WTC11 (cell line): ENCODE measurements around the gene CDC16. TPM values are rescaled to one million over a fixed set of nuclear protein-coding genes. Genes with fewer than 3 reads are reported as not detected.

Source experiments
- ATAC-seq: fragments of 200-7000 bp; cut with Tn5 transposase; 2 replicates; pipeline ENCODE4 v1.10.0; 2021; ENCODE audit warnings: mild to moderate bottlenecking, moderate library complexity
- CTCF ChIA-PET: fragments of 300-600 bp; sonication (Branson Sonifier 250); formaldehyde crosslinking; loops from one replicate; lab custom pipeline; 2021; ENCODE audit warnings: antibody characterized with exemption; lab: Charles Lee
- POLR2A ChIA-PET: fragments of 350-600 bp; sonication (Branson Sonifier 250); formaldehyde crosslinking; loops from one replicate; lab custom pipeline; 2021; ENCODE audit warnings: antibody characterized with exemption; lab: Charles Lee
- DNase-seq: peaks from one replicate; pipeline ENCODE4 v3.0.0; 2021; ENCODE audit warnings: low spot score
- H3K27ac Mint-ChIP-seq: 2 replicates; pipeline ENCODE4 v1.8.0; 2021; ENCODE audit warnings: mixed read lengths
- H3K27me3 Mint-ChIP-seq: 2 replicates; pipeline ENCODE4 v1.8.0; 2021; ENCODE audit warnings: low read depth, mild to moderate bottlenecking, moderate library complexity, mixed read lengths
- H3K36me3 Mint-ChIP-seq: 2 replicates; pipeline ENCODE4 v1.8.0; 2021; ENCODE audit warnings: mixed read lengths
- H3K4me1 Mint-ChIP-seq: 2 replicates; pipeline ENCODE4 v1.8.0; 2022; ENCODE audit warnings: mixed read lengths
- H3K4me3 Mint-ChIP-seq: 2 replicates; pipeline ENCODE4 v1.8.0; 2021; ENCODE audit warnings: mild to moderate bottlenecking, moderate library complexity, mixed read lengths
- H3K9me3 Mint-ChIP-seq: 2 replicates; pipeline ENCODE4 v1.8.0; 2021; ENCODE audit warnings: mixed read lengths
- ATF2 ChIP-seq: sonication (generic); formaldehyde crosslinking; IDR thresholded peaks from 2 replicates; pipeline ENCODE4 v1.8.1; 2022; ENCODE audit warnings: low read depth, missing genetic modification reagents, borderline replicate concordance
- CBFB ChIP-seq: sonication (generic); formaldehyde crosslinking; IDR thresholded peaks from 2 replicates; pipeline ENCODE4 v1.8.1; 2022; ENCODE audit warnings: mild to moderate bottlenecking, low read depth, missing genetic modification reagents
- CDX4 ChIP-seq: fragments of 250-450 bp; sonication (Bioruptor Pico); IDR thresholded peaks from 2 replicates; pipeline ENCODE4 v1.9.0; 2021; ENCODE audit warnings: moderate library complexity, mild to moderate bottlenecking, inconsistent platforms, borderline replicate concordance
- CREM ChIP-seq: sonication (generic); formaldehyde crosslinking; IDR thresholded peaks from 2 replicates; pipeline ENCODE4 v1.8.1; 2022; ENCODE audit warnings: mild to moderate bottlenecking, missing genetic modification reagents, moderate library complexity
- E2F1 ChIP-seq: sonication (generic); formaldehyde crosslinking; IDR thresholded peaks from 2 replicates; pipeline ENCODE4 v1.8.0; 2022; ENCODE audit warnings: mild to moderate bottlenecking, missing genetic modification reagents
- E2F4 ChIP-seq: sonication (generic); formaldehyde crosslinking; IDR thresholded peaks from 2 replicates; pipeline ENCODE4 v1.8.1; 2022; ENCODE audit warnings: low read depth, mild to moderate bottlenecking, moderate library complexity, missing genetic modification reagents, borderline replicate concordance
- E2F5 ChIP-seq: sonication (generic); formaldehyde crosslinking; IDR thresholded peaks from 2 replicates; pipeline ENCODE4 v1.8.1; 2022; ENCODE audit warnings: mild to moderate bottlenecking, moderate library complexity, missing genetic modification reagents
- ETV6 ChIP-seq: sonication (generic); formaldehyde crosslinking; IDR thresholded peaks from 2 replicates; pipeline ENCODE4 v1.8.1; 2022; ENCODE audit warnings: mild to moderate bottlenecking, missing genetic modification reagents
- FOXJ3 ChIP-seq: sonication (generic); formaldehyde crosslinking; IDR thresholded peaks from 2 replicates; pipeline ENCODE4 v1.9.0; 2021; ENCODE audit warnings: missing genetic modification reagents, mild to moderate bottlenecking, borderline replicate concordance
- GABPB1 ChIP-seq: sonication (generic); formaldehyde crosslinking; IDR thresholded peaks from 2 replicates; pipeline ENCODE4 v1.8.1; 2023; ENCODE audit warnings: mild to moderate bottlenecking, missing genetic modification reagents
- HMGXB4 ChIP-seq: sonication (generic); formaldehyde crosslinking; IDR thresholded peaks from 2 replicates; pipeline ENCODE4 v1.8.1; 2023; ENCODE audit warnings: mild to moderate bottlenecking, moderate library complexity, missing genetic modification reagents
- NFATC4 ChIP-seq: fragments of 250-450 bp; sonication (Bioruptor Pico); IDR thresholded peaks from 2 replicates; pipeline ENCODE4 v1.9.0; 2021; ENCODE audit warnings: mild to moderate bottlenecking
- OVOL2 ChIP-seq: fragments of 250-450 bp; sonication (Bioruptor Pico); IDR thresholded peaks from 2 replicates; pipeline ENCODE4 v1.9.0; 2021; ENCODE audit warnings: mild to moderate bottlenecking, borderline replicate concordance
- PRRX2 ChIP-seq: fragments of 250-450 bp; sonication (Bioruptor Pico); IDR thresholded peaks from 2 replicates; pipeline ENCODE4 v1.8.0; 2021; ENCODE audit warnings: mild to moderate bottlenecking
- TCF7 ChIP-seq: sonication (generic); formaldehyde crosslinking; IDR thresholded peaks from 2 replicates; pipeline ENCODE4 v1.8.0; 2022; ENCODE audit warnings: mild to moderate bottlenecking, low read depth, missing genetic modification reagents, moderate library complexity
- TEAD4 ChIP-seq: sonication (generic); formaldehyde crosslinking; IDR thresholded peaks from 2 replicates; pipeline ENCODE4 v1.8.0; 2022; ENCODE audit warnings: mild to moderate bottlenecking, missing genetic modification reagents
- TP53 ChIP-seq: sonication (generic); formaldehyde crosslinking; IDR thresholded peaks from 2 replicates; pipeline ENCODE4 v1.8.1; 2023; ENCODE audit warnings: mild to moderate bottlenecking, missing genetic modification reagents
- USF2 ChIP-seq: sonication (generic); formaldehyde crosslinking; IDR thresholded peaks from 2 replicates; pipeline ENCODE4 v1.8.1; 2023; ENCODE audit warnings: mild to moderate bottlenecking, missing genetic modification reagents, moderate library complexity
- ZNF138 ChIP-seq: sonication (generic); formaldehyde crosslinking; conservative IDR thresholded peaks from 2 replicates; pipeline ENCODE4 v1.8.1; 2022; ENCODE audit warnings: mild to moderate bottlenecking, moderate library complexity, missing genetic modification reagents
- ZNF232 ChIP-seq: sonication (generic); formaldehyde crosslinking; IDR thresholded peaks from 2 replicates; pipeline ENCODE4 v1.8.0; 2022; ENCODE audit warnings: mild to moderate bottlenecking, missing genetic modification reagents
- ZNF263 ChIP-seq: sonication (generic); formaldehyde crosslinking; IDR thresholded peaks from 2 replicates; pipeline ENCODE4 v1.8.1; 2022; ENCODE audit warnings: low read depth, mild to moderate bottlenecking, moderate library complexity, missing genetic modification reagents
- ZNF281 ChIP-seq: sonication (generic); formaldehyde crosslinking; IDR thresholded peaks from 2 replicates; pipeline ENCODE4 v1.8.0; 2023; ENCODE audit warnings: mild to moderate bottlenecking, missing genetic modification reagents
- ZNF396 ChIP-seq: fragments of 250-450 bp; sonication (Bioruptor Pico); IDR thresholded peaks from 2 replicates; pipeline ENCODE4 v1.8.0; 2021; ENCODE audit warnings: mild to moderate bottlenecking, moderate library complexity, borderline replicate concordance
- total RNA-seq: library from RNA; stranded (reverse); gene quantifications from 3 replicates; pipeline ENCODE4 v1.2.3, GENCODE V29; 2021

The CDC16 gene
- total RNA-seq, 1 experiment from 2014 or later, result 73.5 TPM

GRCh38 chr13:114194853-114195252 lies 39.8 kb upstream of the CDC16 start:
- H3K9me3 Mint-ChIP-seq, result peaks cover 16% of the 10 kb centered on the region
- ChIA-PET CTCF (no interaction called here), POLR2A (no interaction called here)
- no peaks in the 10 kb centered on the region for H3K36me3 Mint-ChIP-seq
- H3K4me3 Mint-ChIP-seq, result no peak overlapping the region
- H3K27ac Mint-ChIP-seq, result no peak overlapping the region
- no peak for DNase-seq
- peaks cover 9% of the 10 kb centered on the region for H3K4me1 Mint-ChIP-seq
- H3K27me3 Mint-ChIP-seq, result no peaks in the 10 kb centered on the region
- ATAC-seq, result no peak
- TF ChIP-seq ZNF263 (CRISPR knock-in tag), result no peak
- no peak for TF ChIP-seq E2F4 (CRISPR knock-in tag)
- TF ChIP-seq TP53 (CRISPR knock-in tag), result no peak
- no peak for TF ChIP-seq NFATC4 (CRISPR knock-in tag)
- TF ChIP-seq OVOL2 (CRISPR knock-in tag), result no peak
- no peak for TF ChIP-seq CREM (CRISPR knock-in tag)
- no peak for TF ChIP-seq E2F5 (CRISPR knock-in tag)
- no peak for TF ChIP-seq TEAD4 (CRISPR knock-in tag)
- TF ChIP-seq CDX4 (CRISPR knock-in tag), result no peak

GRCh38 chr13:114196629-114197028 lies 38.1 kb upstream of the CDC16 start:
- DNase-seq, result no peak
- CTCF ChIA-PET, result no interaction called here
- no peaks in the 10 kb centered on the region for H3K36me3 Mint-ChIP-seq
- POLR2A ChIA-PET, result no interaction called here
- peaks cover 20% of the 10 kb centered on the region for H3K4me1 Mint-ChIP-seq
- no peak overlapping the region for H3K4me3 Mint-ChIP-seq
- H3K27ac Mint-ChIP-seq, result no peak overlapping the region
- no peak for TF ChIP-seq FOXJ3
- TF ChIP-seq ETV6 (CRISPR knock-in tag), result no peak
- no peak for TF ChIP-seq ZNF396 (CRISPR knock-in tag)
- TF ChIP-seq TCF7 (CRISPR knock-in tag), result no peak
- TF ChIP-seq TP53 (CRISPR knock-in tag), result no peak
- no peak for ATAC-seq
- H3K9me3 Mint-ChIP-seq, result peaks cover 3% of the 10 kb centered on the region; the same call in 1 of the 2 replicates
- no peaks in the 10 kb centered on the region for H3K27me3 Mint-ChIP-seq

GRCh38 chr13:114198556-114198955 lies 36.1 kb upstream of the CDC16 start:
- no peak for ATAC-seq
- TF ChIP-seq GABPB1 (CRISPR knock-in tag) (no peak), CBFB (CRISPR knock-in tag) (no peak), ZNF281 (no peak), FOXJ3 (no peak), PRRX2 (CRISPR knock-in tag) (no peak), ZNF138 (CRISPR knock-in tag) (no peak), USF2 (CRISPR knock-in tag) (no peak), ATF2 (no peak), E2F1 (CRISPR knock-in tag) (no peak), HMGXB4 (no peak), ZNF232 (CRISPR knock-in tag) (no peak)

More at GRCh38 chr13:114198556-114198955, 36.1 kb upstream of the CDC16 start:
- Mint-ChIP-seq H3K27ac (no peak overlapping the region), H3K4me3 (no peak overlapping the region), H3K9me3 (peaks cover 3% of the 10 kb centered on the region; the same call in 1 of the 2 replicates), H3K4me1 (peaks cover 21% of the 10 kb centered on the region), H3K27me3 (no peaks in the 10 kb centered on the region), H3K36me3 (no peaks in the 10 kb centered on the region)
- CTCF ChIA-PET, result no interaction called here
- POLR2A ChIA-PET, result no interaction called here
- no peak for DNase-seq
